ACC112 (cell line): ENCODE measurements around the gene PXDC1.
"Not testable (repeated sequence)": the region's sequence is repeated elsewhere in the genome, so short reads cannot be mapped to it uniquely, and the experiment has no call there.

Experiments used
- H2AFZ ChIP-seq: fragments of 200-600 bp; sonication (generic); one replicate; pipeline ENCODE4 v1.6.0; 2017; ENCODE audit warnings: antibody characterized with exemption, low read length; ENCODE audit not compliant: unreplicated experiment
- H3K27ac ChIP-seq: fragments of 200-600 bp; sonication (generic); 2 replicates; pipeline ENCODE4 v1.5.1; 2014; ENCODE audit warnings: low read depth, mild to moderate bottlenecking, antibody characterized with exemption, low read length, moderate library complexity
- H3K27me3 ChIP-seq: fragments of 200-600 bp; sonication (generic); 2 replicates; pipeline ENCODE4 v1.6.1; 2014; ENCODE audit warnings: mild to moderate bottlenecking, antibody characterized with exemption, low read length, moderate library complexity, mixed read lengths; ENCODE audit not compliant: insufficient read depth
- H3K36me3 ChIP-seq: fragments of 200-600 bp; sonication (generic); 2 replicates; pipeline ENCODE4 v1.6.1; 2016; ENCODE audit warnings: mild to moderate bottlenecking, antibody characterized with exemption, low read length, moderate library complexity, mixed read lengths; ENCODE audit not compliant: insufficient read depth
- H3K4me1 ChIP-seq: fragments of 200-600 bp; sonication (generic); one replicate; pipeline ENCODE4 v1.6.1; 2016; ENCODE audit warnings: low read length, mixed read lengths; ENCODE audit not compliant: insufficient read depth, unreplicated experiment, control insufficient read depth
- H3K4me3 ChIP-seq: fragments of 200-600 bp; sonication (generic); 2 replicates; pipeline ENCODE4 v1.5.1; 2014; ENCODE audit warnings: mild to moderate bottlenecking, low read depth, low read length
- H3K79me2 ChIP-seq: fragments of 200-600 bp; sonication (generic); one replicate; pipeline ENCODE4 v1.6.0; 2016; ENCODE audit warnings: low read length; ENCODE audit not compliant: control insufficient read depth, unreplicated experiment, insufficient read depth

Gene PXDC1

DNA sequence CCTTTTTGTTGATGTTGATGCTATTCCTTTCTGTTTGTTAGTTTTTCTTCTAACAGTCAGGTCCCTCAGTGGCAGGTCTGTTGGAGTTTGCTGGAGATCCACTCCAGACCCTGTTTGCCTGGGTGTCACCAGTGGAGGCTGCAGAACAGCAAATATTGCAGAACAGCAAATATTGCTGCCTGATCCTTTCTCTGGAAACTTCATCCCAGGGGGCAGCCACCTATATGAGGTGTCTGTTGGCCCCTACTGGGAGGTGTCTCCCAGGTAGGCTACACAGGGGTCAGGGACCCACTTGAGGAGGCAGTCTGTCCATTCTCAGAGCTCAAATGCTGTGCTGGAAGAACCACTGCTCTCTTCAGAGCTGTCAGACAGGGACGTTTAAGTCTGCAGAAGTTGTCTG lies 74.2 kb downstream of the PXDC1 start:
- not testable (repeated sequence) for H2AFZ ChIP-seq, H3K79me2 ChIP-seq

More for the DNA sequence above, 74.2 kb downstream of the PXDC1 start:
- H3K36me3 ChIP-seq, H3K4me1 ChIP-seq, H3K4me3 ChIP-seq, H3K27ac ChIP-seq, H3K27me3 ChIP-seq: not testable (repeated sequence)
